Thymus (tissue), 11 donors: ENCODE measurements around the gene ZNF234. TPM values are rescaled to one million over a fixed set of nuclear protein-coding genes. Genes with fewer than 3 reads are reported as not detected.
A peak's percentile ranks its signal among the peaks of the same experiment; 100 is the strongest.
"Not testable (repeated sequence)": the region's sequence is repeated elsewhere in the genome, so short reads cannot be mapped to it uniquely, and the experiment has no call there.

Experiments
- DNase-seq, 9 donors: peaks; one replicate each; pipeline ENCODE4 v3.0.0-alpha.2; 2013; ENCODE audit warnings: low spot score in 9 of 9, low read depth in 6 of 9, missing footprints in 1 of 9
- H3K27ac ChIP-seq, 2 donors: one replicate each; pipeline ENCODE4 v1.5.1; 2013; ENCODE audit warnings: control low read depth in 1 of 2, low read depth in 1 of 2, low read length in 1 of 2, mild to moderate bottlenecking in 1 of 2, moderate library complexity in 1 of 2
- H3K27me3 ChIP-seq, 2 donors: one replicate each; pipeline ENCODE4 v1.5.1; 2013; ENCODE audit warnings: low read length in 1 of 2; ENCODE audit not compliant: control insufficient read depth in 2 of 2, insufficient read depth in 1 of 2
- H3K36me3 ChIP-seq, 2 donors: one replicate each; pipeline ENCODE4 v1.5.1; 2013; ENCODE audit warnings: low read length in 1 of 2, mild to moderate bottlenecking in 1 of 2, moderate library complexity in 1 of 2; ENCODE audit not compliant: control insufficient read depth in 2 of 2, insufficient read depth in 2 of 2
- H3K4me1 ChIP-seq, 2 donors: one replicate each; pipeline ENCODE4 v1.5.1; 2013; ENCODE audit warnings: low read length in 2 of 2; ENCODE audit not compliant: control insufficient read depth in 2 of 2, insufficient read depth in 2 of 2
- H3K4me3 ChIP-seq, 2 donors: one replicate each; pipeline ENCODE4 v1.5.1; 2013; ENCODE audit warnings: low read length in 2 of 2, control low read depth in 1 of 2, mild to moderate bottlenecking in 1 of 2
- H3K9me3 ChIP-seq, 2 donors: one replicate each; pipeline ENCODE4 v1.5.1; 2013; ENCODE audit warnings: low read length in 1 of 2, mild to moderate bottlenecking in 1 of 2; ENCODE audit not compliant: control insufficient read depth in 2 of 2, insufficient read depth in 1 of 2
- WGBS: extraction: QIAGEN DNeasy Blood & Tissue Kit; methylation state at CpG from one replicate; pipeline ENCODE4 v1.1.7; 2013; 5-methylcytosine and 5-hydroxymethylcytosine counted together
- polyA plus RNA-seq: library from polyadenylated mRNA; stranded (reverse); fragments of 200-250 nt; gene quantifications from one replicate; pipeline ENCODE4 v1.2.3, GENCODE V29; 2013
- total RNA-seq: library from RNA; stranded (reverse); fragments of 120-200 nt; gene quantifications from one replicate; pipeline ENCODE4 v1.2.4, GENCODE V29; 2013
- donor health status: healthy.

The ZNF234 gene
- total and polyA plus RNA-seq, 2 donors, result 4.5 to 7.2 TPM

DNA sequence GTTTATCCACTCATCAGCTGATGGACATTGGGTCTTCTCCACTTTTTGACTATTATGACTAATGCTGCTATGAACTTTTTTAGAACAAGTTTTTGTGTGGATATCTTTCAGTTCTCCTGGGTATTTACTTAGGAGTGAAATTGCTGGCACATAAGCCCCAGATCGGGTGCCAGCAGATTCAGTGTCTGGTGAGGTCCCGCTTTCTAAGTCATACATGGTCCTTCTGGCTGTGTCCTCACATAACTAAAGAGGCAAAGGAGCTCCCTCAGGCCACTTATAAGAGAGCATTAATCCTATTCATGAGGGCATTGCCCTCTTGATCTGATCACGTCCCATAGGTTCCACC is 22.9 kb downstream of the ZNF234 start:
- Histone ChIP-seq H3K4me1 (peaks cover 3 to 7% of the 10 kb centered on the region in 2 donors), H3K27me3 (no peaks in the 10 kb centered on the region), H3K27ac (peak overlapping the region in 1 of 2 donors; percentile 91), H3K4me3 (peak overlapping the region; percentile 77 to 83), H3K9me3 (peaks cover under 1 to 2% of the 10 kb centered on the region in 2 donors), H3K36me3 (peaks cover 9 to 16% of the 10 kb centered on the region in 2 donors)
- 75% methylated on average over 3 of the region's 3 CpGs for WGBS
- no peak for DNase-seq

DNA sequence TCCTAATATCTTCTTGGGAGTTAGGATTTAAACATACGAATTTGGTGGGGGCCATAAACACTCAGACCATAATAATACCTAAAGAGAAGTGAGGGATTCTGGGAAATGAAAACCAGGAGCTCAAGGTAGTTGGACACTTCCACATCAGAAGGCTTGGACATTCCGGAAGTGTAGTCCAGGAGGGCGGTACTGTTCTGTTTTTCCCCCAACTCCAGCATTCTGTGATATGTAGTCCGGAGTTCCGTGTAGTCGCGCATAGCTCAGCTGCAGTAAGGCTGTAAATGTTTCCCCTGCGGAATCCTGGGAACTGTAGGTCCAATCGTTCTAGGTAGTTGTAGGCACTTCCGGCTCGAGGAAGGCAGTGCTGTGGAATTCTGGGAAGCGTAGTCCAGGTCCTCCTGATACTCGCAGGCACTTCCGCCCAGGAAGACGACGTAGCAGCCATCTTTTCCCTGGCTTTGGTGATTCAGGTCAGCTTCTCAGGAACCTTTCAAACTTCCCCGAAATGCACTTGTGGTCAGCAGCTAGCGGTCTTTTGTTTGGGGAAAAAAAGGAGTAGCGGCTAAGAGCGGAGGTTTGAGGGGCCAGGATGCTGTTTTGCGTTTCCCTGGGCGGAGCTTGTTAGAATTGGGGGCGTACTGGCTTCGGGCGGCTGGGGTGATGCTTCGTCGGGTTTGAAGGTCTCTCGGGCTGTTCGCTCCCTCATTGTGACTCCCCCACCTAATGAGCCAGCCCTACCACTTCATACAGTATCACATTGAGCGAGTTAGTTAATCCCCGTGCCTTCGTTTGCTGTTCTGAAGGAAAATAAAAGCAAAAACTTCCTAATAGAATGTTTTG is 23.5 kb downstream of the ZNF234 start, which contains the start of gene ZNF226:
Gene ZNF226, plus strand, starts transcription at position 428 of the 840 bp plus-strand sequence. CDS start 4,981 bp downstream, outside the sequence.
- H3K27me3 ChIP-seq, result no peaks in the 10 kb centered on the region
- peak within 1 kb of the TSS; percentile 77 to 83 for H3K4me3 ChIP-seq
- peaks cover 0 to 2% of the 10 kb centered on the region in 2 donors for H3K9me3 ChIP-seq
- under 1% methylated on average over 32 of the region's 32 CpGs for WGBS
- peak within 1 kb of the TSS; percentile 88 to 91 for H3K27ac ChIP-seq
- DNase-seq, result peak; percentile 85 to 96 (median 89)
- peaks cover 5 to 7% of the 10 kb centered on the region in 2 donors for H3K4me1 ChIP-seq
- peaks cover 14 to 22% of the 10 kb centered on the region in 2 donors for H3K36me3 ChIP-seq

DNA sequence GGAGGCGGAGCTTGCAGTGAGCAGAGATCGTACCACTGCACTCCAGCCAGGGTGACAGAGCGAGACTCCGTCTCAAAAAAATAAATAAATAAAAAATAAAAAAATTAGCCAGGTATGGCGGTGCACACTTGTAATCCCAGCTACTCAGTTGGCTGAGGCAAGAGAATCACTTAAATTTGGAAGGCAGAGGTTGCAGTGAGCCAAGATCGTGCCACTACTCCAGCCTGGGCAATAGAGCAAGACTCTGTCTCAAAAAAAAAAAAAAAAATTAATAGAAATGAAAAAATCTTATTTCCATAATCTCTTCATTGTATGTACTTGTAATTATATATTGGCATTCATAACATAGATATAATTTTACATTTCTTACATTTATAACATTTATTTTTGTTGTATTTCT is 29.3 kb downstream of the ZNF234 start:
- H3K27ac ChIP-seq, H3K27me3 ChIP-seq, DNase-seq, H3K4me3 ChIP-seq, H3K9me3 ChIP-seq, H3K4me1 ChIP-seq: not testable (repeated sequence)
- WGBS, result 99% methylated on average over 6 of the region's 6 CpGs
- peaks cover 45 to 69% of the 10 kb centered on the region in 2 donors for H3K36me3 ChIP-seq

DNA sequence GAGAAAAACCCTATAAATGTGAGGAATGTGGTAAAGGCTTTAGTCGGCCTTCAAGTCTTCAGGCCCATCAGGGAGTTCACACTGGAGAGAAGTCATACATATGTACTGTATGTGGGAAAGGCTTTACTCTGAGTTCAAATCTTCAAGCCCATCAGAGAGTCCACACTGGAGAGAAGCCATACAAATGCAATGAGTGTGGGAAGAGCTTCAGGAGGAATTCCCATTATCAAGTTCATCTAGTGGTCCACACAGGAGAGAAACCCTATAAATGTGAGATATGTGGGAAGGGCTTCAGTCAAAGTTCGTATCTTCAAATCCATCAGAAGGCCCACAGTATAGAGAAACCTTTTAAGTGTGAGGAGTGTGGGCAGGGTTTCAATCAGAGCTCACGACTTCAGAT is 35.2 kb downstream of the ZNF234 start:
- Histone ChIP-seq H3K27ac (no peak overlapping the region), H3K4me3 (no peak overlapping the region), H3K27me3 (no peaks in the 10 kb centered on the region), H3K9me3 (peaks cover 11 to 19% of the 10 kb centered on the region in 2 donors), H3K4me1 (no peaks in the 10 kb centered on the region), H3K36me3 (peaks cover 38 to 56% of the 10 kb centered on the region in 2 donors)
- DNase-seq, result no peak
- 97% methylated on average over 3 of the region's 3 CpGs for WGBS

DNA sequence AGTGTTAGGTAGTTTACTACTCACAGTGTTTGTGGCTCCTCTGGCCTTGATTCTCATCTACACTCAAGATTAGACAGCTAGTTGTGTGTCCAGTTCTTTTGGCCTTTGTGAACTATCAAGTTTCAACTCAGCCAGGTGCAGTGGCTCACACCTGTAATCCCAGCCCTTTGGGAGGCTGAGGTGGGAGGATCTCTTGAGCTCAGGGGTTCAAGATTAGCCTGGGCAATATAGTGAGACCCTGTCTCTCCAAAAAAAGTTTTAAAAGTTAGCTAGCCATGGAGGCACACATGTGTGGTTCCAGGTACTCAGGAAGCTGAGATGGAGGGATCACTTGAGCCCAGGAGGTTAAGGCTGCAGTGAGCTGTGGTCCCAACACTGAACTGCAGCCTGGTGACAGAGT is 39.6 kb downstream of the ZNF234 start:
- Histone ChIP-seq H3K4me1 (no peaks in the 10 kb centered on the region), H3K27me3 (no peaks in the 10 kb centered on the region), H3K36me3 (peaks cover 10 to 13% of the 10 kb centered on the region in 2 donors), H3K9me3 (peaks cover 6 to 15% of the 10 kb centered on the region in 2 donors), H3K4me3 (no peak overlapping the region), H3K27ac (no peak overlapping the region)
- DNase-seq, result no peak

DNA sequence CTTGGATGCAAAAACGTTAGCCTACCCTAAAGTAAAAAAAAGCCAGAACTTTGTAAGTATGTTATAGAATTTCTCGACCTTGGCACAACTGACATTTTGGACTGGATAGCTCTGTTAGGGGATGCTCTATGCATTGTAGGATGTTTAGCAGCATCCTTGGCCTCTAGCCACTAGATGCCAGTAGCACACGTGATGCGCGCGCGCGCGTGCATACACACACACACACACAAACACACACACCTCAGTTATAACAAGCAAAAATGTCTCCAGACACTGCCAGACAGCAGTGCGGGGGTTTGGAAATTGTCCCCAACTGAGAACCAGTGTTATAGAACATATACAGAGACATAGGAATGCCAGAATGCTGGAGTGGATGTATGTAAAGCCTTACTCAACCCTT is 40.8 kb downstream of the ZNF234 start:
- Histone ChIP-seq H3K4me1 (no peaks in the 10 kb centered on the region), H3K27ac (no peak overlapping the region), H3K36me3 (peaks cover 0 to 2% of the 10 kb centered on the region in 2 donors), H3K4me3 (no peak overlapping the region), H3K9me3 (peaks cover 0 to 15% of the 10 kb centered on the region in 2 donors), H3K27me3 (no peaks in the 10 kb centered on the region)
- no peak for DNase-seq
- 85% methylated on average over 10 of the region's 10 CpGs for WGBS

DNA sequence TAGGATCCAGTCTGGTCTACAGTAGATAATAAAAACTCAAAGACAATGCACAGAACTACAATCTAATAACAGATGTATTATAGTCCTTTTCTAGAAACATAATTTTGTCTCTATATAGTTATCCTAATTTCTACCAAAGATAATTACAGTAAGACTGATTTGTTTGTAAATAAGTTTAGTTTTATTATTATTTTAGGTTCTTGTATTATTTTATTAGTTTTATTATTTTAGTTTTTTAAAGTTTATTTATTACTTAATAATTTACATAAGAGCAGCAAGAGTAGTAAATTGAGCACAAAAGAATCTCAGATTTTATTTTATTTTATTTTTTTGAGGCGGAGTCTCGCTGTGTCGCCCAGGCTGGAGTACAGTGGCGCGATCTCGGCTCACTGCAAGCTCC is 48.7 kb downstream of the ZNF234 start:
- Histone ChIP-seq H3K4me1 (no peaks in the 10 kb centered on the region), H3K4me3 (no peak overlapping the region), H3K36me3 (no peaks in the 10 kb centered on the region), H3K27ac (no peak overlapping the region), H3K27me3 (no peaks in the 10 kb centered on the region), H3K9me3 (no peaks in the 10 kb centered on the region)
- 98% methylated on average over 6 of the region's 6 CpGs for WGBS
- DNase-seq, result no peak

DNA sequence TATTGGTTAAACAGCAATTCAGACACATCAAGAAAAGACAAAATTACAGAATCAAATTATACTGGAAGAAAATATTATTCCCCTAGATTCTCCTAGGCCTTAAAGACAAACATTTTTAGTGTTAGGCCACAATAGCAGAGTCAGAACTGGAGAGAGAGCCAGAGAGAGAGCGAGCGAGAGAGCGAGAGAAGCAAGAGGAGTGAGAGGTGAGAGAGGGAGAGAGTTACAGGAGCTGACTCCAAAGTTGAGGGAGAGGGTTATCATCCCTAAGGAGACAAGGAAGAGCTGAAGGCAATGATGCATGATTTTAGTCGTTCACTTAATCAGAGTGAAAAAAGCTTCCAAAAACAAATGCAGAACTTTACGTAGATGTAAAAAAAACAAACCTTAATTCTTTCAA is 50.8 kb downstream of the ZNF234 start:
- Histone ChIP-seq H3K4me3 (no peak overlapping the region), H3K36me3 (no peaks in the 10 kb centered on the region), H3K4me1 (no peaks in the 10 kb centered on the region), H3K27ac (no peak overlapping the region), H3K9me3 (no peaks in the 10 kb centered on the region), H3K27me3 (no peaks in the 10 kb centered on the region)
- DNase-seq, result no peak
- WGBS, result 86% methylated on average over 5 of the region's 5 CpGs

DNA sequence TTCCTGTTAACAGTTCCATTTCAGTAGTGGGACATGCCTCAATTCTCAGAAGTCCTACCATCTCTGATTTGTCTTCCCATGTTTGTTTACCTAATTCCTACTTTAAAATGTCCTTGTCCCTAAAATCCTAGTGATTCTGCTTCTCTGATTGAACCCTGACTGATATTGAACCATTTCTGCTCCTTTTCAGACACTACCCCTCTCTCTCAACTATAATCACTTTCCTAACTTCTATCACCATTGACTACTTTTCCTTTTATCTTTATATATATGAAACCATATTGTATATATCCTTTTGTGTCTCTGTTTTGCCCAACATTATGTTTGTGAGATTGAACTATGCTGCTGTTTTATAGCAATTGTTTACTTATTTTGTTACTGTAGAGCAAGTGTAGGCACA is 55.4 kb downstream of the ZNF234 start:
- no peaks in the 10 kb centered on the region for H3K27me3 ChIP-seq
- no peak overlapping the region for H3K27ac ChIP-seq
- no peak overlapping the region for H3K4me3 ChIP-seq
- no peaks in the 10 kb centered on the region for H3K4me1 ChIP-seq
- H3K9me3 ChIP-seq, result no peaks in the 10 kb centered on the region
- H3K36me3 ChIP-seq, result no peaks in the 10 kb centered on the region
- no peak for DNase-seq
